HG03442 (cell line): Measurements from ENCODE around the gene SORL1.
"Not testable (repeated sequence)": the region's sequence is repeated elsewhere in the genome, so short reads cannot be mapped to it uniquely, and the experiment has no call there.

Source experiments
- ATAC-seq: cut with Tn5 transposase; IDR thresholded peaks from one replicate; pipeline ENCODE4 v1.9.1; 2021; ENCODE audit warnings: mild to moderate bottlenecking, moderate library complexity; ENCODE audit not compliant: unreplicated experiment

Gene SORL1

GRCh38 chr11:121615501-121615900, 163.4 kb downstream of the SORL1 start:
- ATAC-seq: no peak

GRCh38 chr11:121618516-121618915, 166.4 kb downstream of the SORL1 start:
- no peak for ATAC-seq

- ATAC-seq: no peak
Measured at GRCh38 chr11:121625777-121626506, 173.8 kb downstream of the SORL1 start.

GRCh38 chr11:121626507-121626875, 174.4 kb downstream of the SORL1 start:
- no peak for ATAC-seq

GRCh38 chr11:121626980-121627379, 174.9 kb downstream of the SORL1 start:
- ATAC-seq: no peak

GRCh38 chr11:121630041-121630440, 177.9 kb downstream of the SORL1 start:
- ATAC-seq: no peak

- ATAC-seq: no peak
Measured at GRCh38 chr11:121631456-121631855, 179.3 kb downstream of the SORL1 start.

- ATAC-seq: no peak
Measured at GRCh38 chr11:121634273-121634672, 182.2 kb downstream of the SORL1 start.

GRCh38 chr11:121634889-121635288, 182.8 kb downstream of the SORL1 start:
- ATAC-seq: no peak

GRCh38 chr11:121636081-121636799, 184.1 kb downstream of the SORL1 start:
- ATAC-seq: no peak

GRCh38 chr11:121636800-121637176, 184.7 kb downstream of the SORL1 start:
- ATAC-seq: no peak

- ATAC-seq: not testable (repeated sequence)
Measured at GRCh38 chr11:121637587-121637986, 185.5 kb downstream of the SORL1 start.

GRCh38 chr11:121643479-121644186, 191.5 kb downstream of the SORL1 start:
- ATAC-seq: no peak

- ATAC-seq: no peak
Measured at GRCh38 chr11:121644187-121644512, 192.0 kb downstream of the SORL1 start.

GRCh38 chr11:121645001-121645400, 192.9 kb downstream of the SORL1 start:
- no peak for ATAC-seq

- no peak for ATAC-seq
Measured at GRCh38 chr11:121645596-121645995, 193.5 kb downstream of the SORL1 start.

GRCh38 chr11:121648306-121648705, 196.2 kb downstream of the SORL1 start:
- no peak for ATAC-seq

GRCh38 chr11:121649798-121650197, 197.7 kb downstream of the SORL1 start:
- ATAC-seq: no peak

- no peak for ATAC-seq
Measured at GRCh38 chr11:121650351-121651256, 198.5 kb downstream of the SORL1 start.

GRCh38 chr11:121651257-121651605, 199.1 kb downstream of the SORL1 start:
- ATAC-seq: no peak

- no peak for ATAC-seq
Measured at GRCh38 chr11:121652971-121653370, 200.9 kb downstream of the SORL1 start.
